DOHH2 (cell line): ENCODE results near the gene GNG12.

Experiments used
- H3F3A ChIP-seq: fragments of 200-600 bp; sonication (generic), shearing (Covaris generic); 2 replicates; pipeline ENCODE4 v1.6.0; 2016; ENCODE audit warnings: antibody characterized with exemption, mild to moderate bottlenecking; ENCODE audit not compliant: control insufficient read depth, insufficient read depth
- H3K27ac ChIP-seq: fragments of 200-600 bp; sonication (generic); 2 replicates; pipeline ENCODE4 v1.5.1; 2014; ENCODE audit warnings: low read depth, mild to moderate bottlenecking, low read length, moderate library complexity
- H3K27me3 ChIP-seq: fragments of 200-600 bp; sonication (generic); 2 replicates; pipeline ENCODE4 v1.6.1; 2014; ENCODE audit warnings: mild to moderate bottlenecking, low read length, mixed read lengths; ENCODE audit not compliant: control insufficient read depth
- H3K36me3 ChIP-seq: fragments of 200-600 bp; sonication (generic); 2 replicates; pipeline ENCODE4 v1.6.1; 2014; ENCODE audit warnings: mild to moderate bottlenecking, low read length, moderate library complexity, mixed read lengths; ENCODE audit not compliant: control insufficient read depth
- H3K4me1 ChIP-seq: fragments of 200-600 bp; sonication (generic); 2 replicates; pipeline ENCODE4 v1.6.1; 2014; ENCODE audit warnings: mild to moderate bottlenecking, low read length, mixed read lengths; ENCODE audit not compliant: control insufficient read depth
- H3K4me2 ChIP-seq: fragments of 200-600 bp; sonication (generic); 2 replicates; pipeline ENCODE4 v1.6.0; 2014; ENCODE audit warnings: mild to moderate bottlenecking, low read length, moderate library complexity
- H3K4me3 ChIP-seq: fragments of 200-600 bp; sonication (generic); 2 replicates; pipeline ENCODE4 v1.5.1; 2014; ENCODE audit warnings: mild to moderate bottlenecking, low read length, mixed read lengths
- H3K79me2 ChIP-seq: fragments of 200-600 bp; sonication (generic); 2 replicates; pipeline ENCODE4 v1.6.1; 2014; ENCODE audit warnings: mild to moderate bottlenecking, low read length, mixed read lengths; ENCODE audit not compliant: control insufficient read depth
- H3K9me2 ChIP-seq: fragments of 200-600 bp; sonication (generic); replicated peaks from 2 replicates; pipeline ENCODE4 v1.6.1; 2014; ENCODE audit warnings: mild to moderate bottlenecking, low read length, mixed read lengths; ENCODE audit not compliant: control insufficient read depth
- H3K9me3 ChIP-seq: fragments of 200-600 bp; sonication (generic); 2 replicates; pipeline ENCODE4 v1.6.1; 2014; ENCODE audit warnings: antibody characterized with exemption, low read length, mixed read lengths; ENCODE audit not compliant: control insufficient read depth, insufficient read depth
- H4K20me1 ChIP-seq: fragments of 200-600 bp; sonication (generic); 2 replicates; pipeline ENCODE4 v1.6.0; 2014; ENCODE audit warnings: low read depth, mild to moderate bottlenecking, antibody characterized with exemption, low read length, moderate library complexity; ENCODE audit not compliant: control insufficient read depth, insufficient read depth
- CTCF ChIP-seq: fragments of 200-600 bp; sonication (generic); IDR thresholded peaks from one replicate; pipeline ENCODE4 v1.5.1; 2014; ENCODE audit warnings: antibody characterized with exemption, mild to moderate bottlenecking, low read depth, low read length; ENCODE audit not compliant: poor library complexity, severe bottlenecking
- EZH2phosphoT487 ChIP-seq: fragments of 200-600 bp; sonication (generic); IDR thresholded peaks from 2 replicates; pipeline ENCODE4 v1.6.1; 2017; ENCODE audit warnings: borderline replicate concordance, mild to moderate bottlenecking, antibody characterized with exemption, low read length, moderate library complexity, mixed read lengths

GNG12 gene

GRCh38 chr1:67740543-67740942, 92.7 kb downstream of the GNG12 start:
- H3K27me3 ChIP-seq = no peaks in the 10 kb centered on the region
- H3K9me3 ChIP-seq = no peaks in the 10 kb centered on the region
- peaks cover 2% of the 10 kb centered on the region for H3F3A ChIP-seq
- no peak overlapping the region for H3K27ac ChIP-seq
- no peaks in the 10 kb centered on the region for H3K9me2 ChIP-seq
- H4K20me1 ChIP-seq = no peaks in the 10 kb centered on the region
- H3K4me3 ChIP-seq = no peak overlapping the region
- no peak for TF ChIP-seq EZH2phosphoT487
- no peak for TF ChIP-seq CTCF
- no peaks in the 10 kb centered on the region for H3K79me2 ChIP-seq
- peaks cover 39% of the 10 kb centered on the region for H3K4me1 ChIP-seq
- H3K36me3 ChIP-seq = no peaks in the 10 kb centered on the region; the same call in 1 of the 2 replicates
- H3K4me2 ChIP-seq = no peak overlapping the region

GRCh38 chr1:67739361-67739760, 93.9 kb downstream of the GNG12 start:
- H3K4me3 ChIP-seq = no peak overlapping the region
- H3K4me1 ChIP-seq = peaks cover 51% of the 10 kb centered on the region
- H3K4me2 ChIP-seq = no peak overlapping the region
- peaks cover 12% of the 10 kb centered on the region for H3F3A ChIP-seq
- no peak overlapping the region for H3K27ac ChIP-seq
- TF ChIP-seq CTCF = no peak
- no peak for TF ChIP-seq EZH2phosphoT487
- no peaks in the 10 kb centered on the region for H3K27me3 ChIP-seq
- H3K36me3 ChIP-seq = no peaks in the 10 kb centered on the region; the same call in 1 of the 2 replicates
- no peaks in the 10 kb centered on the region for H3K79me2 ChIP-seq
- H4K20me1 ChIP-seq = no peaks in the 10 kb centered on the region
- H3K9me3 ChIP-seq = no peaks in the 10 kb centered on the region
- no peaks in the 10 kb centered on the region for H3K9me2 ChIP-seq

GRCh38 chr1:67738401-67738800, 94.9 kb downstream of the GNG12 start:
- peaks cover 55% of the 10 kb centered on the region for H3K4me1 ChIP-seq
- no peaks in the 10 kb centered on the region for H3K79me2 ChIP-seq
- H3K36me3 ChIP-seq = no peaks in the 10 kb centered on the region; the same call in 1 of the 2 replicates
- no peaks in the 10 kb centered on the region for H3K9me3 ChIP-seq
- no peak for TF ChIP-seq EZH2phosphoT487
- TF ChIP-seq CTCF = no peak
- H4K20me1 ChIP-seq = no peaks in the 10 kb centered on the region
- no peaks in the 10 kb centered on the region for H3K9me2 ChIP-seq
- H3K4me2 ChIP-seq = no peak overlapping the region
- H3K4me3 ChIP-seq = no peak overlapping the region
- H3F3A ChIP-seq = peaks cover 15% of the 10 kb centered on the region
- H3K27me3 ChIP-seq = no peaks in the 10 kb centered on the region
- H3K27ac ChIP-seq = no peak overlapping the region
